GM23338 (cell line): ENCODE data around the gene PLD1. TPM values are rescaled to one million over a fixed set of nuclear protein-coding genes. Genes with fewer than 3 reads are reported as not detected.

Experiments used
- ATAC-seq: fragments of 200-7000 bp; cut with Tn5 transposase; 3 replicates; pipeline ENCODE4 v1.9.1; 2020
- DNase-seq: peaks from one replicate; pipeline ENCODE4 v3.0.0-alpha.2; 2015; ENCODE audit warnings: low spot score
- H2AFZ ChIP-seq: fragments of 200-600 bp; sonication (generic); 2 replicates; pipeline ENCODE4 v1.8.0; 2016; ENCODE audit warnings: antibody characterized with exemption, mild to moderate bottlenecking, moderate library complexity
- H3F3A ChIP-seq: fragments of 200-600 bp; sonication (generic); replicated peaks from 2 replicates; pipeline ENCODE4 v1.8.0; 2017; ENCODE audit warnings: antibody characterized with exemption, mixed run types, low read depth
- H3K27ac ChIP-seq: fragments of 200-600 bp; sonication (generic); 2 replicates; pipeline ENCODE4 v1.6.1; 2016; ENCODE audit warnings: low read depth
- H3K27me3 ChIP-seq: fragments of 200-600 bp; sonication (generic); 2 replicates; pipeline ENCODE4 v1.8.0; 2016; ENCODE audit warnings: mild to moderate bottlenecking, mixed run types, moderate library complexity; ENCODE audit not compliant: insufficient read depth
- H3K36me3 ChIP-seq: fragments of 200-600 bp; sonication (generic); 2 replicates; pipeline ENCODE4 v1.8.0; 2016; ENCODE audit warnings: mild to moderate bottlenecking; ENCODE audit not compliant: insufficient read depth
- H3K4me1 ChIP-seq: fragments of 200-600 bp; sonication (generic); 2 replicates; pipeline ENCODE4 v1.8.0; 2016; ENCODE audit warnings: mild to moderate bottlenecking, moderate library complexity; ENCODE audit not compliant: insufficient read depth
- H3K4me2 ChIP-seq: fragments of 200-600 bp; sonication (generic); 2 replicates; pipeline ENCODE4 v1.7.1; 2017; ENCODE audit warnings: mixed run types
- H3K4me3 ChIP-seq: fragments of 200-600 bp; sonication (generic); 2 replicates; pipeline ENCODE4 v1.6.1; 2016; ENCODE audit warnings: mixed run types
- H3K79me2 ChIP-seq: fragments of 200-600 bp; sonication (generic); replicated peaks from 2 replicates; pipeline ENCODE4 v1.8.0; 2017; ENCODE audit warnings: mild to moderate bottlenecking; ENCODE audit not compliant: insufficient read depth
- H3K9me2 ChIP-seq: fragments of 200-600 bp; sonication (generic); 2 replicates; pipeline ENCODE4 v1.8.0; 2017; ENCODE audit not compliant: insufficient read depth
- H4K20me1 ChIP-seq: fragments of 200-600 bp; sonication (generic); replicated peaks from 2 replicates; pipeline ENCODE4 v1.8.0; 2017; ENCODE audit warnings: mild to moderate bottlenecking; ENCODE audit not compliant: insufficient read depth
- H3K27ac Mint-ChIP-seq: 2 replicates; pipeline ENCODE4 v1.8.0; 2020; ENCODE audit warnings: inconsistent platforms, mild to moderate bottlenecking, moderate library complexity, mixed read lengths
- H3K27me3 Mint-ChIP-seq: 3 replicates; pipeline ENCODE4 v1.8.0; 2022; ENCODE audit warnings: low read depth, mild to moderate bottlenecking, moderate library complexity, mixed read lengths, inconsistent platforms; ENCODE audit not compliant: insufficient read depth, poor library complexity
- H3K36me3 Mint-ChIP-seq: 3 replicates; pipeline ENCODE4 v1.8.0; 2021; ENCODE audit warnings: low read depth, mild to moderate bottlenecking, inconsistent platforms, moderate library complexity, mixed read lengths
- H3K4me1 Mint-ChIP-seq: 3 replicates; pipeline ENCODE4 v1.8.0; 2020; ENCODE audit warnings: mild to moderate bottlenecking, inconsistent platforms, mixed read lengths
- H3K4me3 Mint-ChIP-seq: 3 replicates; pipeline ENCODE4 v1.8.0; 2021; ENCODE audit warnings: moderate library complexity, mild to moderate bottlenecking, inconsistent platforms, mixed read lengths
- H3K9me3 Mint-ChIP-seq: 3 replicates; pipeline ENCODE4 v1.8.0; 2020; ENCODE audit warnings: moderate library complexity, mild to moderate bottlenecking, inconsistent platforms, mixed read lengths
- CTCF ChIP-seq, 2 experiments: fragments of 200-600 bp in 1 of 2; sonication (generic) in 1 of 2; conservative IDR thresholded peaks; 2 replicates each; pipeline versions ENCODE4 v1.5.1 to v1.6.1; 2016 to 2017; ENCODE audit warnings: antibody characterized with exemption in 2 of 2, low read depth in 2 of 2, mild to moderate bottlenecking in 2 of 2, moderate library complexity in 1 of 2
- ETS1 ChIP-seq: IDR thresholded peaks from 2 replicates; pipeline ENCODE4 v1.6.1; 2016; ENCODE audit warnings: antibody characterized with exemption
- EZH2 ChIP-seq: fragments of 200-600 bp; sonication (generic); IDR thresholded peaks from one replicate; pipeline ENCODE4 v1.8.0; 2017; ENCODE audit warnings: antibody characterized with exemption, mild to moderate bottlenecking, low read depth; ENCODE audit not compliant: unreplicated experiment
- JUNB ChIP-seq: IDR thresholded peaks from one replicate; pipeline ENCODE4 v1.6.1; 2016; ENCODE audit warnings: antibody characterized with exemption; ENCODE audit not compliant: unreplicated experiment
- POLR2AphosphoS5 ChIP-seq: IDR thresholded peaks from 2 replicates; pipeline ENCODE4 v1.6.1; 2016; ENCODE audit warnings: antibody characterized with exemption, low read depth
- STAT1 ChIP-seq: IDR thresholded peaks from one replicate; pipeline ENCODE4 v1.6.1; 2016; ENCODE audit warnings: antibody characterized with exemption; ENCODE audit not compliant: unreplicated experiment
- ZNF462 ChIP-seq: fragments of 250-450 bp; sonication (Bioruptor Pico); IDR thresholded peaks from 2 replicates; pipeline ENCODE4 v1.5.0; 2020; ENCODE audit warnings: mild to moderate bottlenecking, moderate library complexity
- polyA plus RNA-seq: library from polyadenylated mRNA; unstranded; fragments of >200 nt; fragmentation: Nextera tagmentation; extraction: Ambion mirVana; gene quantifications from 2 replicates; pipeline ENCODE4 v1.2.1, GENCODE V29; 2016
- total RNA-seq: library from RNA; depleted of rRNA; stranded (reverse); fragments of >200 nt; shearing (Covaris generic); gene quantifications from 2 replicates; pipeline ENCODE4 v1.2.3, GENCODE V29; 2014

The PLD1 gene
- total and polyA plus RNA-seq, 2 experiments from 2014 or later, result 1.4 to 2.2 TPM

- no peak overlapping the region for H2AFZ ChIP-seq
- H3K27ac Mint-ChIP-seq, result no peak overlapping the region
- no peak for TF ChIP-seq ZNF462 (CRISPR knock-in tag)
- no peak for TF ChIP-seq STAT1
- no peak for TF ChIP-seq EZH2
- no peak for TF ChIP-seq ETS1
Observed at GRCh38 chr3:171559586-171559985, 250.7 kb downstream of the PLD1 start.

GRCh38 chr3:171558188-171558696, 252.0 kb downstream of the PLD1 start:
- H3K4me2 ChIP-seq, result no peak overlapping the region
- no peak overlapping the region for H3K4me3 ChIP-seq
- H3K36me3 ChIP-seq, result no peaks in the 10 kb centered on the region
- ATAC-seq (no peak), DNase-seq (no peak)
- H3K79me2 ChIP-seq, result no peaks in the 10 kb centered on the region
- no peaks in the 10 kb centered on the region for H4K20me1 ChIP-seq
- peak overlapping the region; percentile 56 for H2AFZ ChIP-seq
- H3K9me2 ChIP-seq, result peaks cover 12% of the 10 kb centered on the region
- no peaks in the 10 kb centered on the region for H3K4me1 ChIP-seq
- no peaks in the 10 kb centered on the region; the same call in 2 of the 3 replicates for H3K9me3 Mint-ChIP-seq
- H3K27ac Mint-ChIP-seq, result no peak overlapping the region
- H3K27ac ChIP-seq, result no peak overlapping the region
- H3K4me3 Mint-ChIP-seq, result no peak overlapping the region
- peaks cover 12% of the 10 kb centered on the region for H3K4me1 Mint-ChIP-seq
- H3K27me3 Mint-ChIP-seq, result no peaks in the 10 kb centered on the region
- no peaks in the 10 kb centered on the region for H3F3A ChIP-seq
- H3K27me3 ChIP-seq, result no peaks in the 10 kb centered on the region
- no peaks in the 10 kb centered on the region for H3K36me3 Mint-ChIP-seq
- peak in 1 of 2 experiments; percentile 37; a peak in 2 of 4 replicates for TF ChIP-seq CTCF (conservative IDR thresholded peaks at IDR 0.05; ENCODE audit: low read depth in 2 of 2)
- no peak for TF ChIP-seq POLR2AphosphoS5
- no peak for TF ChIP-seq JUNB

More at GRCh38 chr3:171559586-171559985, 250.7 kb downstream of the PLD1 start:
- Histone ChIP-seq H3K27me3 (no peaks in the 10 kb centered on the region), H3K4me3 (no peak overlapping the region), H4K20me1 (no peaks in the 10 kb centered on the region), H3K79me2 (no peaks in the 10 kb centered on the region), H3K9me2 (peaks cover 9% of the 10 kb centered on the region), H3K4me2 (no peak overlapping the region), H3K4me1 (no peaks in the 10 kb centered on the region), H3K36me3 (no peaks in the 10 kb centered on the region), H3F3A (no peaks in the 10 kb centered on the region), H3K27ac (no peak overlapping the region)
- ATAC-seq (no peak), DNase-seq (no peak)
- Mint-ChIP-seq H3K36me3 (no peaks in the 10 kb centered on the region), H3K27me3 (no peaks in the 10 kb centered on the region), H3K4me1 (peaks cover 12% of the 10 kb centered on the region), H3K9me3 (no peaks in the 10 kb centered on the region; the same call in 2 of the 3 replicates), H3K4me3 (no peak overlapping the region)
